Stimulated activated CD4-positive, alpha-beta T cell treated with anti-CD3 and anti-CD28 coated beads, Interleukin-1b, Interleukin-23, amount 100 ng/mL, for 24 hours (primary cell): ENCODE results near the gene GPR12.

Experiments used
- DNase-seq, 4 experiments: peaks; one replicate each; pipeline ENCODE4 v3.0.0-alpha.2; 2020; ENCODE audit warnings: low read depth in 4 of 4, low spot score in 1 of 4

GPR12 gene

DNA sequence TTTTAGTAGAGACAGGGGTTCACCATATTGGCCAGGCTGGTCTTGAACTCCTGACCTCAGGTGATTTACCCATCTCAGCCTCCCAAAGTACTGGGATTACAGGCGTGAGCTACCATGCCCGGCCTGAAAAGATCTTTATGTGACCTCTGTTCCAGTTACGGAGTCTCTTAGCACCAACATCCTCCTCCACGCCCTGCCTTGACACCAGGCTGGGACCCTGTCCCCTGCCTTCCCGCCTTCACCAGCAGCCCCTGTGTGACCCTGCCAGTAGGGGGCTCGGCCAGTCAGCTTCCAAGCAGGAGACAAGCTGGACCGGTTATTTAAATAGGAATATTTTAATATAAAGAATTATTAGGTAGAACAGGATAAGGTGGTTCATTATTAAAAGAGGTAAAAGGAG lies 54.2 kb downstream of the GPR12 start:
- DNase-seq, result no peak

DNA sequence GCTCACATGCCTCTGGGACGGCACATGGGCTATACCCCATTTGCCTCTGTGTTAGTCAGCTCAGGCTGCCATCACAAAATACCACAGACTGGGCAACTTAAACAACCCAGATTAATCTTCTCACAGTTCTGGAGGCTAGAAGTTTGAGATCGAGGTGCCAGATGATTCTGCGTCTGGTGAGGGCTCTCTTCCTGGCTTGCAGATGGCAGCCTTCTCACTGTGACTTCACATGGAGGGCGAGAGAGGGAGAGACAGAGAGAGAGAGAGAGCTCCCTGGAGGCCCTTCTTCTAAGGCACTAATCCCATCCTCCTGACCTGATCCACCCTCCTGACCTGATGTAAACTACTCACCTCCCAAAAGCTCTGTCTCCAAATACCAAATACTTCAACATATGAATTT lies 55.0 kb downstream of the GPR12 start:
- DNase-seq, result no peak
